Glomerular visceral epithelial cell (primary cell): ENCODE measurements around the gene LHX2.

Source experiments
- DNase-seq: peaks from one replicate; pipeline ENCODE4 v3.0.0-alpha.2; 2016; ENCODE audit errors: extremely low spot score

LHX2 gene

GRCh38 chr9:124032247-124032646, 20.7 kb downstream of the LHX2 start:
- no peak for DNase-seq

GRCh38 chr9:124033348-124033747, 21.8 kb downstream of the LHX2 start:
- no peak for DNase-seq

GRCh38 chr9:124033967-124034366, 22.4 kb downstream of the LHX2 start:
- DNase-seq = no peak

GRCh38 chr9:124035001-124035650, 23.6 kb downstream of the LHX2 start:
- DNase-seq = no peak

GRCh38 chr9:124036578-124036977, 25.0 kb downstream of the LHX2 start:
- DNase-seq = no peak

GRCh38 chr9:124037790-124038189, 26.2 kb downstream of the LHX2 start:
- no peak for DNase-seq

GRCh38 chr9:124038239-124038638, 26.7 kb downstream of the LHX2 start:
- DNase-seq = no peak

- DNase-seq = no peak
Observed at GRCh38 chr9:124038790-124039633, 27.4 kb downstream of the LHX2 start.

GRCh38 chr9:124040186-124040931, 28.8 kb downstream of the LHX2 start:
- no peak for DNase-seq

- DNase-seq = peak; percentile 25
Observed at GRCh38 chr9:124040935-124041816, 29.6 kb downstream of the LHX2 start.

GRCh38 chr9:124041817-124042116, 30.2 kb downstream of the LHX2 start:
- DNase-seq = no peak

- no peak for DNase-seq
Observed at GRCh38 chr9:124042201-124042721, 30.7 kb downstream of the LHX2 start.

GRCh38 chr9:124044448-124044847, 32.9 kb downstream of the LHX2 start:
- DNase-seq = no peak

GRCh38 chr9:124045076-124045829, 33.7 kb downstream of the LHX2 start:
- no peak for DNase-seq

- no peak for DNase-seq
Observed at GRCh38 chr9:124045830-124046177, 34.2 kb downstream of the LHX2 start.

GRCh38 chr9:124046189-124046588, 34.6 kb downstream of the LHX2 start:
- no peak for DNase-seq

- no peak for DNase-seq
Observed at GRCh38 chr9:124047251-124047672, 35.7 kb downstream of the LHX2 start.

GRCh38 chr9:124050955-124051354, 39.4 kb downstream of the LHX2 start:
- no peak for DNase-seq

GRCh38 chr9:124052401-124052800, 40.8 kb downstream of the LHX2 start:
- no peak for DNase-seq

- DNase-seq = peak; percentile 81
Observed at GRCh38 chr9:124054582-124055227, 43.1 kb downstream of the LHX2 start.
